PFSK-1 (cell line): ENCODE measurements around the gene EIPR1.

Experiments
- FOXP2 ChIP-seq: optimal IDR thresholded peaks from 2 replicates; pipeline ENCODE3; 2011; ENCODE audit warnings: borderline replicate concordance, control low read depth, inconsistent platforms; ENCODE audit not compliant: insufficient read depth; ENCODE audit errors: extremely low read length, extremely low read depth
- POLR2AphosphoS5 ChIP-seq: IDR thresholded peaks from 2 replicates; pipeline ENCODE4 v1.6.1; 2012; ENCODE audit warnings: low read depth, mild to moderate bottlenecking, control low read depth, low read length, moderate library complexity
- REST ChIP-seq, 2 experiments: IDR thresholded peaks; 2 replicates each; pipeline versions ENCODE4 v1.6.1 to v1.8.0; 2011 to 2012; ENCODE audit warnings: low read depth in 2 of 2, low read length in 2 of 2, control low read depth in 1 of 2, inconsistent platforms in 1 of 2, mild to moderate bottlenecking in 1 of 2, moderate library complexity in 1 of 2; ENCODE audit not compliant: insufficient read depth in 1 of 2
- SIN3A ChIP-seq: IDR thresholded peaks from 2 replicates; pipeline ENCODE4 v1.6.1; 2012; ENCODE audit warnings: mild to moderate bottlenecking, low read length, moderate library complexity, borderline replicate concordance; ENCODE audit not compliant: insufficient read depth
- TAF1 ChIP-seq: IDR thresholded peaks from 2 replicates; pipeline ENCODE4 v1.6.1; 2012; ENCODE audit warnings: low read length, control low read depth, borderline replicate concordance; ENCODE audit not compliant: insufficient read depth

Gene EIPR1

GRCh38 chr2:3217646-3218045 is 160.0 kb downstream of the EIPR1 start:
- TF ChIP-seq SIN3A (no peak), POLR2AphosphoS5 (no peak), TAF1 (no peak), FOXP2 (no peak), REST (IDR thresholded peaks at IDR 0.05; ENCODE audit: insufficient read depth in 1 of 2, low read depth in 2 of 2, low read length in 2 of 2) (no peak)

- TF ChIP-seq POLR2AphosphoS5: no peak
- no peak for TF ChIP-seq SIN3A
- no peak for TF ChIP-seq FOXP2
- TF ChIP-seq REST (IDR thresholded peaks at IDR 0.05; ENCODE audit: insufficient read depth in 1 of 2, low read depth in 2 of 2, low read length in 2 of 2): no peak
- no peak for TF ChIP-seq TAF1
Observed at GRCh38 chr2:3216841-3217495, 160.7 kb downstream of the EIPR1 start.

- TF ChIP-seq TAF1 (no peak), REST (IDR thresholded peaks at IDR 0.05; ENCODE audit: insufficient read depth in 1 of 2, low read depth in 2 of 2, low read length in 2 of 2) (no peak), SIN3A (no peak), POLR2AphosphoS5 (no peak), FOXP2 (no peak)
Observed at GRCh38 chr2:3214806-3215404, 162.7 kb downstream of the EIPR1 start.

- no peak for TF ChIP-seq REST (IDR thresholded peaks at IDR 0.05; ENCODE audit: insufficient read depth in 1 of 2, low read depth in 2 of 2, low read length in 2 of 2)
- no peak for TF ChIP-seq TAF1
- TF ChIP-seq FOXP2: no peak
- no peak for TF ChIP-seq POLR2AphosphoS5
- no peak for TF ChIP-seq SIN3A
Observed at GRCh38 chr2:3214065-3214464, 163.6 kb downstream of the EIPR1 start.

- no peak for TF ChIP-seq FOXP2
Observed at GRCh38 chr2:3212984-3213383, 164.6 kb downstream of the EIPR1 start.
